ENCODE results near the gene GAN. TPM values are rescaled to one million over a fixed set of nuclear protein-coding genes. Genes with fewer than 3 reads are reported as not detected.

GAN gene
- 10 to 100 TPM; 15.5 to 23.2 (median 21.1) TPM for total RNA-seq
- long read RNA-seq, donor 1, full-length matches to known transcripts: 3 of 7 reads
- long read RNA-seq, donor 1, partial matches to known transcripts: 1 of 7 reads
- long read RNA-seq, donor 1, other reads (novel, unspliced or antisense): 3 of 7 reads
- long read RNA-seq, donor 2, full-length matches to known transcripts: 1 of 2 reads
- long read RNA-seq, donor 2, partial matches to known transcripts: 0 of 2 reads
- long read RNA-seq, donor 2, other reads (novel, unspliced or antisense): 1 of 2 reads

GRCh38 chr16:81314603-81315270 is at the start of gene GAN:
Gene GAN (plus strand): TSS chr16:81314962. CDS start chr16:81315114, 152 bp downstream.
- peaks cover 15% of the 10 kb centered on the region for H3K4me1 ChIP-seq (ENCODE audit: low read depth)
- no peaks in the 10 kb centered on the region for H3K9me3 ChIP-seq
- no peaks in the 10 kb centered on the region for H3K36me3 ChIP-seq (ENCODE audit: low read depth)
- peak; percentile 96 to 98 (median 96) for DNase-seq
- peak; percentile 97 for ATAC-seq
- intact Hi-C loops (cut with DNase I, micrococcal nuclease): no loop called here
- TF ChIP-seq CTCF (IDR thresholded peaks at IDR 0.05): no peak
- H3K4me3 ChIP-seq: peak within 1 kb of the TSS; percentile 73

GRCh38 chr16:81265052-81265451 is 49.7 kb upstream of the GAN start:
- no peak overlapping the region for H3K4me3 ChIP-seq
- peaks cover 8% of the 10 kb centered on the region for H3K4me1 ChIP-seq (ENCODE audit: low read depth)
- intact Hi-C loops (cut with DNase I, micrococcal nuclease): no loop called here
- DNase-seq: no peak
- no peak for ATAC-seq
- no peaks in the 10 kb centered on the region for H3K9me3 ChIP-seq
- H3K36me3 ChIP-seq (ENCODE audit: low read depth): no peaks in the 10 kb centered on the region
- TF ChIP-seq CTCF (IDR thresholded peaks at IDR 0.05): no peak

- H3K36me3 ChIP-seq (ENCODE audit: low read depth): no peaks in the 10 kb centered on the region
- no peak for TF ChIP-seq CTCF (IDR thresholded peaks at IDR 0.05)
- DNase-seq (peak; percentile 71 to 85 (median 84)), ATAC-seq (peak; percentile 50)
- H3K4me1 ChIP-seq (ENCODE audit: low read depth): peaks cover 8% of the 10 kb centered on the region
- intact Hi-C loops (cut with DNase I, micrococcal nuclease): no loop called here
- H3K9me3 ChIP-seq: no peaks in the 10 kb centered on the region
- no peak overlapping the region for H3K4me3 ChIP-seq
These were observed 48.9 kb upstream of the GAN start for GRCh38 chr16:81265658-81266451.

GRCh38 chr16:81266680-81267095 is 48.1 kb upstream of the GAN start:
- no peak overlapping the region for H3K4me3 ChIP-seq
- no peak for TF ChIP-seq CTCF (IDR thresholded peaks at IDR 0.05)
- no peaks in the 10 kb centered on the region for H3K36me3 ChIP-seq (ENCODE audit: low read depth)
- no peaks in the 10 kb centered on the region for H3K9me3 ChIP-seq
- peaks cover 8% of the 10 kb centered on the region for H3K4me1 ChIP-seq (ENCODE audit: low read depth)
- ATAC-seq (peak; percentile 95), DNase-seq (peak; percentile 77 to 81 (median 78))
- intact Hi-C loops (cut with DNase I, micrococcal nuclease): no loop called here

- H3K36me3 ChIP-seq (ENCODE audit: low read depth): no peaks in the 10 kb centered on the region
- H3K4me3 ChIP-seq: no peak overlapping the region
- H3K4me1 ChIP-seq (ENCODE audit: low read depth): peaks cover 13% of the 10 kb centered on the region
- no peaks in the 10 kb centered on the region for H3K9me3 ChIP-seq
- DNase-seq (no peak), ATAC-seq (no peak)
- intact Hi-C loops (cut with DNase I, micrococcal nuclease): no loop called here
- no peak for TF ChIP-seq CTCF (IDR thresholded peaks at IDR 0.05)
These were observed 46.3 kb upstream of the GAN start for GRCh38 chr16:81268509-81268908.
